Central memory CD8-positive, alpha-beta T cell (primary cell): ENCODE results near the gene PLAAT4.

Experiments used
- ATAC-seq: fragments of 150-1000 bp; cut with Tn5 transposase; replicated peaks from 2 replicates; pipeline ENCODE4 v1.10.0; 2022; ENCODE audit warnings: mild to moderate bottlenecking, moderate FRiP score, moderate number of reproducible peaks; ENCODE audit not compliant: poor library complexity, severe bottlenecking; ENCODE audit errors: extremely low read depth
- DNase-seq, 2 donors: peaks; one replicate each; pipeline ENCODE4 v3.0.0; 2021; ENCODE audit warnings: low spot score in 2 of 2
- H3K27ac Mint-ChIP-seq: one replicate; pipeline ENCODE4 v1.8.0; 2022; ENCODE audit warnings: low read depth, mild to moderate bottlenecking, moderate library complexity, mixed read lengths
- H3K27me3 Mint-ChIP-seq: one replicate; pipeline ENCODE4 v1.8.0; 2022; ENCODE audit warnings: mixed read lengths
- H3K36me3 Mint-ChIP-seq: one replicate; pipeline ENCODE4 v1.8.0; 2022; ENCODE audit warnings: mild to moderate bottlenecking, moderate library complexity, mixed read lengths; ENCODE audit not compliant: insufficient read depth
- H3K4me1 Mint-ChIP-seq: one replicate; pipeline ENCODE4 v1.8.0; 2022; ENCODE audit warnings: mixed read lengths
- H3K4me3 Mint-ChIP-seq: one replicate; pipeline ENCODE4 v1.8.0; 2022; ENCODE audit warnings: mild to moderate bottlenecking, moderate library complexity, mixed read lengths
- H3K9me3 Mint-ChIP-seq: one replicate; pipeline ENCODE4 v1.8.0; 2022; ENCODE audit warnings: mixed read lengths

PLAAT4 gene

DNA sequence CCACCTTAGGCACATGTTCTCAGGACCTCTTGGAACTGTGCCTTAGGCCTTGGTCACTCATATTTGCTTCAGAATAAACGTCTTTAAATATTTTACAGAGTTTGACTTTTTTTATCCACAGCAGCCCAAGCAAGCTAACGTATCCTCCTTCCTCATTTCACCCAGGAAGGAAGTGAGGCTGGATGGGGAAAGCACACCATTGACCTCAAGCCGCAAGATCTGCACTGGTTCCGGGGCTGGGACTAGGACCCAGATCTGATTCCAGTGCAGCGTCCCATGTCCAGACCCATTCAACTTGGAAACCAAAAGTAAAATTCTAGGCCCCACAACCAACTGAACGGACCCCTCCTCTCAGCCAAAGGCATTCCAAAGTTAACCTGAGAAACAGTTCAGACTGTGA, 33.1 kb upstream of the PLAAT4 start:
- no peaks in the 10 kb centered on the region for H3K27me3 Mint-ChIP-seq

DNA sequence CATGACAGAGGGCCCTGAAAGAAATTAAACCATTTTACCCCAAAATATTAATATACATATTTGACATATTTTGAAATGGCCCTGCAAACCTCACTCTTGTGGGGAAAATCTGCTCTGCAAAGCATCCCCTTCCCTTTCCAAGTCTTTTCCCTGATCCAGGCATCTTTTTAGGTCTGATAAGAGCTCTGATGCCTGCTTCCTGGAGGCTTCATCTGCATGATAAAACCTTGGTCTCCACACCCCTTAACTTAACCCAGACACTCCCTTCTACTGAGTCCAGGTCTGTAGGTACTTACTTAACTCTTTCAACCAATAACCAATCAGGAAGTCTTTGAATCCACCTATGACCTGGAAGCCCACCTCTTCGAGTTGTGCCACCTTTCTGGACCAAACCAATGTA, 32.6 kb upstream of the PLAAT4 start:
- H3K36me3 Mint-ChIP-seq: peaks cover 3% of the 10 kb centered on the region
- H3K4me3 Mint-ChIP-seq: no peak overlapping the region
- H3K4me1 Mint-ChIP-seq: no peaks in the 10 kb centered on the region
- H3K27ac Mint-ChIP-seq: no peak overlapping the region
- peaks cover 5% of the 10 kb centered on the region for H3K9me3 Mint-ChIP-seq
- no peaks in the 10 kb centered on the region for H3K27me3 Mint-ChIP-seq
- DNase-seq: no peak
- ATAC-seq: no peak

More for the DNA sequence above, 33.1 kb upstream of the PLAAT4 start:
- Mint-ChIP-seq H3K4me3 (no peak overlapping the region), H3K4me1 (no peaks in the 10 kb centered on the region), H3K27ac (no peak overlapping the region), H3K9me3 (peaks cover 5% of the 10 kb centered on the region), H3K36me3 (peaks cover 3% of the 10 kb centered on the region)
- ATAC-seq: no peak
- DNase-seq: no peak

DNA sequence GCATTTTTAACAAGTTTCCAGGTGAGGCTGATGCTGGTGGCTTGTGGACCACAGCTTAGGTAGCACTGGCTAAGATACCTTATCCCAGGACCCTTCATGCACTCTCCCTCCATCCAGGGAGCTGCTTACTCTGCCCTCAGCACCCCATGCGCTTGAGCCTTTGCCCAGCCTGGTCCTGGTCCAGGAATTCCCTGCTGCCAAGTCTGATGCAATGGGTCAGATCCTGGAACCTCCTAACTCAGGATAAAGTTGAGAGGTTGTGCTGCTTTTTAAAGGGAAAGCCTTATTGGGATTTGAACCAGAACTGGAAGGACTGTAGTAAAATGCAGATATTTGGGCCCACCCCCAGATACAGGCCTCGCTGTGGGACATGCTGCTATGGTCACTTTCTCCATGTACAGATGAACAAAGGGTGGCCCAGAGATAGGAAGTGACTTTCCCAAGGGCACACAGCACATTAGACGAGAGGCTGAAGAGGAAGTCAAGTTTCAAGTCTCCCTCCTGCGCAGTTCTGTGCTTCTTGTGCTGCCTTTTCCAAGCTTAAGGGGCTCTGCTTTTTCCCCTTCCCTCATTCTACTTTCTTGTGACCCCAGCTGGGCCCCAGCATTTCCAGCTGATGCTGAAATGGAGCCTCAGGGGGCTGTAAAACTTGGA, 31.5 kb upstream of the PLAAT4 start:
- ATAC-seq: no peak
- DNase-seq: no peak
- Mint-ChIP-seq H3K27me3 (no peaks in the 10 kb centered on the region), H3K36me3 (peaks cover 3% of the 10 kb centered on the region), H3K9me3 (peaks cover 5% of the 10 kb centered on the region), H3K4me1 (no peaks in the 10 kb centered on the region), H3K4me3 (no peak overlapping the region), H3K27ac (no peak overlapping the region)

DNA sequence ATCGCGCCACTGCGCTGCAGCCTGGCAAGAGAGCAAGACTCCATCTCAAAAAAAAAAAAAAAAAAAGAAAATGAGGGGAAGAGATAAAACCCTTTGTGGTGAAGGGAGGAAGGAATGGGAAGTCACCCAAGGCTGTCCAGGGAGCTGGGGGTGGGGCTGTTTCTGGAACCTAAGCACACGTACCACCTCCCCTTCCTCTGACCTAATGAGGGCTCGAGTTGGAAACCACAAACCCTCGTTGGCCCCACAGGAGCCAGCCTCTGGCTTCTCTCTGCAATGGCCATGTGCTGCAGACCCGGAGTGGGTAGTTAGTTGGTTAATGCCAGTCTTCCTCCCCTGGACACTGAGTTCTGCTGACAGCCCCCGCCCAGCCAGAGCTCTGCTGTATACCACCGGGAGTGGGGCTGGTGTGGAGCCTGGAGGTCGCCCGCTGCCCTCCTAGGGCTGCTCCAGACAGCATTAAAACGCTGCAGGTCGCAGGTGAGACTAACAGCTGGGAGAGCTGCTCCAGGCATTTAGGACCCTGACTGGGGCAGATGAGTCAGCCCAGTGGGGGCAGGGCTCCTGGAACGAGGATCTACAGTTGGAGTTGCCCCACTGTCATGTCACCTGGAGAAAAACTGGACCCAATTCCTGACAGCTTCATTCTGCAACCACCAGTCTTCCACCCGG, 30.6 kb upstream of the PLAAT4 start, which contains the start of gene LGALS12:
Gene LGALS12, plus strand, starts transcription at position 228 of the 672 bp plus-strand sequence. Its CDS starts 375 bp downstream, at position 603.
- Mint-ChIP-seq H3K27ac (peak within 1 kb of the TSS; percentile 14), H3K4me3 (no peak within 1 kb of the TSS), H3K9me3 (no peaks in the 10 kb centered on the region), H3K36me3 (peaks cover 3% of the 10 kb centered on the region), H3K27me3 (no peaks in the 10 kb centered on the region), H3K4me1 (peaks cover 1% of the 10 kb centered on the region)
- DNase-seq: no peak
- ATAC-seq: no peak

DNA sequence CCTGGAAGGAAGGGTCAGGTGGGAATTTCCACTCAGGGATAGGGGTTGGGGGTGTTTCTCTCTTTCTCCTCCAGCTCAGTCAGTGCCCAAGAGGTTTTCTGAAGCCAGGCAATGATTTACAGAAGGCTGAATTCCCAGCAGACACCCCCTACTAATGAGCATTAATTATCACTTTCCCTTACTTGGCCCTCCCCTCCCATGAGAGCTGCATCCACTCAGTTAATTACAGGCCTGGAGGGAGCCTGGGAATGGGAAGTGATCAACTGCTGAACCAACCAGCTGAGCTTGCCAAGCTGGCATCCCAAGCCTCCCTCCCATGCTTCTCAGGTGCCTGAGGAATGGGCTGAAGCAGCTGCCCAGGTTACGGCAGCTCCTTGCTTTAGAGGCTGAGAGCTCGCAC, 29.7 kb upstream of the PLAAT4 start:
- peaks cover 2% of the 10 kb centered on the region for H3K36me3 Mint-ChIP-seq
- no peak for ATAC-seq
- no peaks in the 10 kb centered on the region for H3K27me3 Mint-ChIP-seq
- H3K9me3 Mint-ChIP-seq: no peaks in the 10 kb centered on the region
- peak overlapping the region; percentile 14 for H3K27ac Mint-ChIP-seq
- peaks cover 5% of the 10 kb centered on the region for H3K4me1 Mint-ChIP-seq
- no peak for DNase-seq
- no peak overlapping the region for H3K4me3 Mint-ChIP-seq

DNA sequence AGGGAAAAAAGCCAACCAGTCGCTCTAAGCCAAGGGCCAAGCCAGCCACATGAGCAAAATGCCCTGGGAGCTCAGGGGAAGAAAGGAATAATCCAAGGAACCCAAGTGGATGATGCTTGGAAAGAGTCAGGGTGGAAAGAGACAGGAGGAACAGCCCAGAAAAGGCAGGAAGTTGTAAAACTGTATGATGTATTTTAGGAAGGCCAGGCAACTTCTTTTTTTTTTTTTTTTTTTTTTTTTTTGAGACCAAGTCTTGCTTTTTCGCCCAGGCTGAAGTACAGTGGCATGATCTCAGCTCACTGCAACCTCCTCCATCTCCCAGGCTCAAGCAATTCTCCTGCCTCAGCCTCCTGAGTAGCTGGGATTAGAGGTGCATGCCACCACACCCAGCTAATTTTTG, 29.1 kb upstream of the PLAAT4 start:
- DNase-seq (no peak), ATAC-seq (no peak)
- no peak overlapping the region for H3K27ac Mint-ChIP-seq
- no peak overlapping the region for H3K4me3 Mint-ChIP-seq
- peaks cover 5% of the 10 kb centered on the region for H3K4me1 Mint-ChIP-seq
- no peaks in the 10 kb centered on the region for H3K27me3 Mint-ChIP-seq
- no peaks in the 10 kb centered on the region for H3K9me3 Mint-ChIP-seq
- H3K36me3 Mint-ChIP-seq: peaks cover 2% of the 10 kb centered on the region

DNA sequence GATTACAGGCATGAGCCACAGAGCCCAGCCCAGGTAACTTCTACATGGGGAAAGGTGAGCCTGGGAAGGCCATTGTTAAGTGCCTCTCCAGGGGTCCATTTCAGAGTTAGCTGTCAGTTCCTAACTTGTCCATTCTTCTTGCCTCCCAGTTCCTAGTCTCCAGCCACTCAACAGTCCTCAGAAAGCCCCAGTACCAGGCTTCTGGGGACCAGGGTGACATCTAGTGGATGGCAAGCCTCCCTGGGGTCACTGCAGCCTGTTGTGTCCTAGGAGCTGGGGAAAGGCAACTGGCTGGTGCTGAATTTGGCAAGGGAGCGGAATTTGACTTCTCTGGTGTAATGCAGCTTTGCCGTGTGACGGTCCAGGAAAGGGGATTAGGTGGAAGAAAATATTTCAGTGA, 28.6 kb upstream of the PLAAT4 start:
- no peak overlapping the region for H3K27ac Mint-ChIP-seq
- H3K9me3 Mint-ChIP-seq: no peaks in the 10 kb centered on the region
- peaks cover under 1% of the 10 kb centered on the region for H3K36me3 Mint-ChIP-seq
- ATAC-seq (no peak), DNase-seq (no peak)
- H3K4me3 Mint-ChIP-seq: no peak overlapping the region
- H3K27me3 Mint-ChIP-seq: no peaks in the 10 kb centered on the region
- H3K4me1 Mint-ChIP-seq: peaks cover 5% of the 10 kb centered on the region

DNA sequence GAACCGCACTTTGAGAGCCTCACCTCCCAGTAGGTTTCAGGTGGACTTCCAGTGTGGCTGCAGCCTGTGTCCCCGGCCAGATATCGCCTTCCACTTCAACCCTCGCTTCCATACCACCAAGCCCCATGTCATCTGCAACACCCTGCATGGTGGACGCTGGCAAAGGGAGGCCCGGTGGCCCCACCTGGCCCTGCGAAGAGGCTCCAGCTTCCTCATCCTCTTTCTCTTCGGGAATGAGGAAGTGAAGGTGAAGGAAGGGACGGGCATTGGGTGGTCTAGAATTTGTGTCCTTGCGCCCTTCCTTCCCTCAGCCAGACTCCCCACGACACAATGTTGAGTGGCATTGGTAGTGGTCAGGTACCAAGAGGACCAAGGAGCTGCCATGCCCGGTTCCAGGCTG, 27.9 kb upstream of the PLAAT4 start:
- no peak overlapping the region for H3K4me3 Mint-ChIP-seq
- H3K27me3 Mint-ChIP-seq: no peaks in the 10 kb centered on the region
- H3K9me3 Mint-ChIP-seq: no peaks in the 10 kb centered on the region
- H3K36me3 Mint-ChIP-seq: no peaks in the 10 kb centered on the region
- no peak overlapping the region for H3K27ac Mint-ChIP-seq
- DNase-seq (no peak), ATAC-seq (no peak)
- H3K4me1 Mint-ChIP-seq: peaks cover 5% of the 10 kb centered on the region

DNA sequence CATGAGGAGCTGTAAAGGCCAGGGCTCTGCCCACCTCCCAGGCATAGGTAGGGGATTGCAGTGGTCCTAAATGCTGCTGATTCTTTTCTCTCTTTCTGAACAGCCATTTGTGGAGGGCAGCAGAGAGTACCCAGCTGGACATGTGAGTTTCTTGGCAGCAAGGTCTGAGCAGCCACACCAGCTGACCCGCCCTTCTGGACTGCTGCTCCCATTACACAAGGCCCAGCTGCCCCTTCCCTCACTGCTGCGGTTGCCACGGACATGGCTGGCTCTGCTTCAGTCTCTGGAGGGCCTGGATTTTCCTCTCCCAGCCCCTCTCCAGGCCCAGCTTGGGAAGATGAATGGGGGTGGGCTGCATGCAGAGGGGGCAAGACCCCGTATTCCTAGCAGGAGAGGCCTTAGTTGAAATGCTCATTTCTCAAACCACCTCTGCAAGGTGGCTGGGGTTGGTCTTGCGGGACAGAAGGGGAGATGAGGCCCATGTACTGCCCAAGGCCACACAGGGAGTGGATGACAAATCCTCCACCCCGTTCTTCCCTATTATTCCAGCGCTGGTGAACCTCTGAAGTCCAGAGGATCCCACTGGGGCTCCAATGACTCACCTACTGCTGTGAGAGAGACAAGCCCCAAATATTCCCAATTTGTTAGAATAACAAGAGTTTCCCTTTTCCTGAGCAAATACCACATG, 26.1 kb upstream of the PLAAT4 start:
- no peaks in the 10 kb centered on the region for H3K9me3 Mint-ChIP-seq

DNA sequence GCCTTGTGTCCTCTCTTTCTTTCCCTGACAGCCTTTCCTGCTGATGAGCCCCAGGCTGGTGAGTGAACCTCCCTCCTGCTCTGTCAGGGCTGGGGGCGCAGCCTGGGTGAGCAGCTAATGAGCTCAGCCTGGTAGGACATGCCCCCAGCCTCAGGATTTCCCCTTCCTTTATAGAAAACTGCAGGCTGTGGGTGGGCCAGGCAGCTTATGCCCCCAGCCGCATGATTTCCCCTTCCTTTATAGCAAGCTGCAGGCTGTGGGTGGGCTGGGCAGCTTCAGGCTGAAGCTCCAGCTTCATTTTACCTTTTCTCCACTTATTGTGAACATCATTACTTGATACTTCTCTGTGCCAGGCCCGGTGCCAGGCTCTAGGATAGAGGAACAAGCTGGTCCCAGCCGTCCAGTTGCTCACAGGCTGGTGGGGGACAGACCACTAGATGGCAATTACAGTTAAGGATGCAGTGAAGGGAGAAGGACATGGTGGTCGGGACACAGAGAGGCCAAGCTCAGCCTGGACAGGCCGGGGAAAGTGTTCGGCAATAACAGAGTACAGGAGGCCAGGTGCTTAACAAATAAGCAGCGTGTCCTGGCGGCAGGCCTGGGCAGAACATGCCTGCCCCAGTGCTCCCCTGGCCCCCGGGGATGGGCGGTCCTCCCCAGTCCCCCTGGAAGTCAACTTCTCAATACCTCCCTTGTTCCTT, 25.4 kb upstream of the PLAAT4 start:
- Mint-ChIP-seq H3K4me3 (no peak overlapping the region), H3K4me1 (peaks cover 5% of the 10 kb centered on the region), H3K27ac (no peak overlapping the region), H3K27me3 (no peaks in the 10 kb centered on the region), H3K36me3 (no peaks in the 10 kb centered on the region), H3K9me3 (no peaks in the 10 kb centered on the region)
- ATAC-seq (no peak), DNase-seq (no peak)

More for the DNA sequence above, 26.1 kb upstream of the PLAAT4 start:
- no peak overlapping the region for H3K27ac Mint-ChIP-seq
- no peak overlapping the region for H3K4me3 Mint-ChIP-seq
- no peak for DNase-seq
- ATAC-seq: no peak
- peaks cover 5% of the 10 kb centered on the region for H3K4me1 Mint-ChIP-seq
- no peaks in the 10 kb centered on the region for H3K27me3 Mint-ChIP-seq
- no peaks in the 10 kb centered on the region for H3K36me3 Mint-ChIP-seq

DNA sequence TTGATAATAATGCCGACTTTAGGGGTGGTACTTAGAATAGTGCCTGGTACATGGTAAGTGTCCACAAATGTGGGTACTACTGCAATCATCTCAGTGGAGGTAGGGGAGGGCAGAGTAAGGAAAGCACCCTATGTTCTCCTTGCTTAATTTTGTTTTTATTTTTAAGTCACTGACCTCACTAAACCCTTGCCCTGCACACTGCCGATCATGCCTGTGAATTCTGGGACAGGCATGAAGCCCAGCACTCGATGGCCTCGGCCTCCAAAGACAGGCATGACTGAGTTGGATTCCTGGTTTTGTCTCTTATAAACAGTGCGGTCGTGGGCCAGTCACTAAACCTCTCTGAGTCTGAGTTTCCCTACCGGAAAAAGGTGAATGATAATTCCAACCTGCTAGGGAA, 23.8 kb upstream of the PLAAT4 start:
- ATAC-seq (no peak), DNase-seq (no peak)
- Mint-ChIP-seq H3K27ac (no peak overlapping the region), H3K9me3 (no peaks in the 10 kb centered on the region), H3K27me3 (no peaks in the 10 kb centered on the region), H3K4me1 (peaks cover 5% of the 10 kb centered on the region), H3K4me3 (no peak overlapping the region), H3K36me3 (no peaks in the 10 kb centered on the region)

DNA sequence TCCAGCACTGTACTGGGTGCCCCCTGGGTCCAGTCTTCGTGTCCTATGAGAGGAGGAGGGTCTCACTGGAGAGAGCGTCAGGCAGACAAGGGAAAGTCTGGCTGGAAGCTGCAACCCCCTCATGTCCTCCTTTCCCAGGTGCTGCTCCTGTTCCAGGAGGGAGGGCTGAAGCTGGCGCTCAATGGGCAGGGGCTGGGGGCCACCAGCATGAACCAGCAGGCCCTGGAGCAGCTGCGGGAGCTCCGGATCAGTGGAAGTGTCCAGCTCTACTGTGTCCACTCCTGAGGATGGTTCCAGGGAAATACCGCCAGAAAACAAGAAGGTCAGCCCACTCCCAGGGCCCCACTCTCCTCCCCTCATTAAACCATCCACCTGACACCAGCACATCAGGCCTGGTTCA, 20.5 kb upstream of the PLAAT4 start:
- peaks cover 18% of the 10 kb centered on the region for H3K4me1 Mint-ChIP-seq
- H3K36me3 Mint-ChIP-seq: no peaks in the 10 kb centered on the region
- no peaks in the 10 kb centered on the region for H3K9me3 Mint-ChIP-seq
- H3K27ac Mint-ChIP-seq: peak overlapping the region; percentile 39
- no peak overlapping the region for H3K4me3 Mint-ChIP-seq
- no peaks in the 10 kb centered on the region for H3K27me3 Mint-ChIP-seq
- ATAC-seq (no peak), DNase-seq (no peak)
